ENCODE results near the gene FBXO17. TPM values are rescaled to one million over a fixed set of nuclear protein-coding genes. Genes with fewer than 3 reads are reported as not detected.
"Not testable (repeated sequence)": the region's sequence is repeated elsewhere in the genome, so short reads cannot be mapped to it uniquely, and the experiment has no call there.

The FBXO17 gene
- total RNA-seq, 1 experiment from 2014 or later = 29.0 TPM

DNA sequence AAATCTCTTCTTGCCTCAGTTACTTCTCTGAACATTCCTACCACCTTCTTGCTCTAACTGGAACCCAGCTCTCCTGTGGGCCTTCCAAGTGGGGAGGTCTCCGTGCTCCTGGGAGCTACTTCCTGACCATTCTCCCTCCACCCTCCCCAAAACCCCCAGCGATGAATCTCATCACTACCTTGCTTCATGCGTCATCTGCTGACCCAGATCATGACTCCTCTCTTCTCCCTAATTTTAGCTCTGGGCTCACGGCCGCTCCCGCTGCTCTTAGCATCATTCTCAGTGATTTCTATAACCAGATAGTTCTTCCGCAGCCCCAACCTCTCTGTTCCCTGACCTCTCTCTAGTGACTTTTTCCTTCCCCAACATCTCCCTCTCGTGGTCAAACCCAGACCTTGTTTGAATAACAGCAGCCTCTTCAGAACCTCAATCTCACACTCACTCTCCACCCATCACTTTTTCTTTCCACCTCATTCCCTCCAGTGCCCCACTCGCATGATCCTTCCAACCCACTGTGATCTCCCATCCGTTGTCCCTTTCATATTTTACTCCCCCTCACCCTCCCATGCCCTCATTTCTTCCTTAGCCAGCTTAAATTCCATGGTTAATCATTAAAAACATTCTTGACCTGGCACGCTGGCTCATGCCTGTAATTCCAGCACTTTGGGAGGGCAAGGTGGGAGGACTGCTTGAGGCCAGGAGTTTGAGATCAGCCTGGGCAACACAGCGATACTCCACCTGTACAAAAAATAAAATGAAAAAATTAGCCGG is 23.0 kb downstream of the FBXO17 start:
- in situ Hi-C loops (cut with HindIII; ENCODE audit: low pct_unique_long_range_greater_than_20kb, low sequenced_read_pairs) = no loop called here
- DNase-seq (ENCODE audit: low read depth, low spot score) = peak; percentile 44

DNA sequence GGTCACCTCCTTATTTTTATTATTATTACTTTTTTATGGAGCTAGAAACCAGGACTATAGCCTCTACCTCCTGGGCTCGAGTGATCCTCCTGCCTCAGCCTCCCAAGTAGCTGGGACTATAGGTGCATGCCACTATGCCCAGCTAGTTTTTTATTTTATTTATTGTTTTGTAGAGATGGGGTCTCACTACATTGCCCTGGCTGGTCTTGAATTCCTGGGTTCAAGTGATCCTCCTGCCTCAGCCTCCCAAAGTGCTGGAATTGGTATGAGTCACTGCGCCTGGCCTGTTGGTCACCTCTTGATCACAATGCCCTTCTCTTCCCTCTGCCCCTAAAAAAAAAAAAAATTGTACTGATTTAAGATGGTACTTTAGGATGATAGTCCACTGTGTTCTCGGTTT is 24.4 kb downstream of the FBXO17 start:
- in situ Hi-C loops (cut with HindIII; ENCODE audit: low pct_unique_long_range_greater_than_20kb, low sequenced_read_pairs) = no loop called here
- DNase-seq (ENCODE audit: low read depth, low spot score) = no peak

- in situ Hi-C loops (cut with HindIII; ENCODE audit: low pct_unique_long_range_greater_than_20kb, low sequenced_read_pairs) = no loop called here
- no peak for DNase-seq (ENCODE audit: low read depth, low spot score)
Observed at GRCh38 chr19:38949580-38950367, 25.8 kb downstream of the FBXO17 start.

DNA sequence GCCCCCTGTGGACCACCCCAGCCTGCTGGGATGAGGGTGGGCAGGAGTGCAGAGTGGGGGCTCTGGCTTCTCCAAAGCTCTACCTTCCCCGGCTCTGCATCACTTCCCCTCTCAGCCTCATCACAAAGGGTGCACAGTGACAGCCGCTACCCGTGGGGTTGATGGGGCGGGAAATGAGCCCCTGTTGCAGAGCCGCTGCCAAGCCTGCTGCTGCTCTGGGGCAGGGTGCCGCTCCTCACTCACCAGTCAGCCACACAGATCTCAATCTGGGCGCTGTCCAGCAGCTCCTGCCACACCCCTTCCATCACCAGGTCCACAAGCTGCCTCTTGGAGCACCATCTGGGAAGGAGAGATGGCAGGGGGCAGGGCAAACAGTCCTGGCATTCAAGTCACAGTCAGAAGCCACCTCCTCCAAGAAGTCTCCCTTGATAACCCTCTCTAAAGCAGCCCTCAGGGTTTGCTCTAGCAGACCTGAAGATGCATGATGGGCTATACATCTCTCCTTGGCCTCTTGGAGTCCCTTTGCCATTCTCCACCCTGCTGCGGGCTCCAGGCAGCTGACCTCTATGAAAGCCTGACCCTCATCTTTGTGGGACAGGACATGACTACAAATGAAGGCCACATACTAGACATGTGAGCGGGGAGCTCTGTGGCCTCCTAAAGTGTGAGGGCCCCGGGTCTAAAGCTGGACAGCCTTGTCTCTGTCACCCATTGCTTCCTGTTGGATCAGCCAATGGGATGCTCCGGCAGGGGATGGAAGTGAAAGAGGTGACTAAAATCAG is 29.1 kb downstream of the FBXO17 start:
- DNase-seq (ENCODE audit: low read depth, low spot score) = no peak
- in situ Hi-C loops (cut with HindIII; ENCODE audit: low pct_unique_long_range_greater_than_20kb, low sequenced_read_pairs) = no loop called here

GRCh38 chr19:38945562-38946228 is 29.8 kb downstream of the FBXO17 start:
- in situ Hi-C loops (cut with HindIII; ENCODE audit: low pct_unique_long_range_greater_than_20kb, low sequenced_read_pairs) = no loop called here
- DNase-seq (ENCODE audit: low read depth, low spot score) = no peak

DNA sequence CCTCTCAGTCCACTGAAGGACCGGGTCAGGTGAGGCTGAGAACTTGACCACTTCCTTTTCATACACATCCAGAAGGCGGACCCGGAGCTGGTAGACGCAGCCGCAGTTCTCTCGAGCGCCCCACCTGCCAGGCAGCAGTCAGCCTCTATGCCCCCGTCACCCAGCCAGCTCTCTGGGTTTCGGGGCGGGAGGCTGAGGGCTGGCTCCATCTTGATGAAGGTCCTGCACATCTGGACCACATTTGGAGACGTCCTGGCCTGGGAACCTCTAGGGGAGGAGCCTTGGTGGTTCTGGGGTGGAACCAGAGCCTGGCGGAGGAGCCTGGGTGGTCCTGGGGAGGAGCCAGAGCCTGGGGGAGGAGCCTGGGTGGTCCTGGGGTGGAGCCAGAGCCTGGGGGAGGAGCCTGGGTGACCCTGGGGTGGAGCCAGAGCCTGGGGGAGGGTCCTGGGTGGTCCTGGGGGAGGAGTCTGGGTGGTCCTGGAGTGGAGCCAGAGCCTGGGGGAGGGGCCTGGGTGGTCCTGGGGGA is 30.5 kb downstream of the FBXO17 start:
- in situ Hi-C loops (cut with HindIII; ENCODE audit: low pct_unique_long_range_greater_than_20kb, low sequenced_read_pairs) = no loop called here
- DNase-seq (ENCODE audit: low read depth, low spot score) = peak; percentile 28

GRCh38 chr19:38942471-38943181 is 32.9 kb downstream of the FBXO17 start:
- in situ Hi-C loops (cut with HindIII; ENCODE audit: low pct_unique_long_range_greater_than_20kb, low sequenced_read_pairs) = no loop called here
- no peak for DNase-seq (ENCODE audit: low read depth, low spot score)

- no peak for DNase-seq (ENCODE audit: low read depth, low spot score)
- in situ Hi-C loops (cut with HindIII; ENCODE audit: low pct_unique_long_range_greater_than_20kb, low sequenced_read_pairs) = no loop called here
Observed at GRCh38 chr19:38941979-38942378, 33.6 kb downstream of the FBXO17 start.

- in situ Hi-C loops (cut with HindIII; ENCODE audit: low pct_unique_long_range_greater_than_20kb, low sequenced_read_pairs); DNase-seq (ENCODE audit: low read depth, low spot score): not testable (repeated sequence)
Observed at GRCh38 chr19:38941466-38941865, 34.1 kb downstream of the FBXO17 start.

GRCh38 chr19:38939957-38940356 is 35.6 kb downstream of the FBXO17 start:
- in situ Hi-C loops (cut with HindIII; ENCODE audit: low pct_unique_long_range_greater_than_20kb, low sequenced_read_pairs) = no loop called here
- DNase-seq (ENCODE audit: low read depth, low spot score) = no peak

GRCh38 chr19:38933544-38933943 is 42.0 kb downstream of the FBXO17 start:
- DNase-seq (ENCODE audit: low read depth, low spot score) = no peak
- in situ Hi-C loops (cut with HindIII; ENCODE audit: low pct_unique_long_range_greater_than_20kb, low sequenced_read_pairs) = no loop called here

DNA sequence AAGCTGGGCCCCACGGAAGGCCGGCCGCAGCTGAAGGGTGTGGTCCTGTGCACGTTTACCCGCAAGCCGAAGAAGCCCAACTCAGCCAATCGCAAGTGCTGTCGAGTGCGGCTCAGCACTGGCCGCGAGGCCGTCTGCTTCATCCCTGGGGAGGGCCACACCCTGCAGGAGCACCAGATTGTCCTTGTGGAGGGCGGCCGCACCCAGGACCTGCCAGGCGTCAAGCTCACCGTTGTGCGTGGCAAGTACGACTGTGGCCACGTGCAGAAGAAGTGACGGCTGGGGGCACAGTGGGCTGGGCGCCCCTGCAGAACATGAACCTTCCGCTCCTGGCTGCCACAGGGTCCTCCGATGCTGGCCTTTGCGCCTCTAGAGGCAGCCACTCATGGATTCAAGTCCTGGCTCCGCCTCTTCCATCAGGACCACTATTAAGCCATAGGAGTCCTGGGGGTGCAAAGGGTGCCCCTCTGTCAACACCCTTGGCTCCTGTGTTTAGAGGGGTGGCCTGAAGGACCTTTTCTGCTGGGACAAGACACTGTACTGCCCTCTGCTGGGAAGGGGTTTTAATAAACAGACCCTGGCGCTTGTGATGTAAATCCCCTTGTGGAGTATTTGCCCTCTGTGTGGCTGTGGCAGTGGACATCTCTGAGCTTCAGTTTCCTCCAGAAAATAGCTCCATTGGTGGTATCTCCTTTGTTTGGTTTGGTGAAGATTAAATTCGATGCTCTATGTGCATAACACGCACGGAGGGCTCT is 42.9 kb downstream of the FBXO17 start:
- in situ Hi-C loops (cut with HindIII; ENCODE audit: low pct_unique_long_range_greater_than_20kb, low sequenced_read_pairs) = no loop called here
- DNase-seq (ENCODE audit: low read depth, low spot score) = peak; percentile 62

DNA sequence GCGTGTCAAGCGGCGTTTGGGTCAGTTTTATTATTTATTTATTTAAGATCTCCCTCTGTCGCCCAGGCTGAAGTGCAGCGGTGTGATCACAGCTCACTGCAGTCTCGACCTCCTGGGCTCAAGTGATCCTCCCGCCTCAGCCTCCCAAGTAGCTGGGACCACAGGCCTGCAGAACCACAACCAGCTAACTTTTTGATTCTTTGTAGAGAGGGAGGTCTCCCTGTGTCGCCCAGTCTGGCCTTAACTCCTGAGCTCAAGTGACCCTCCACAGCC is 44.1 kb downstream of the FBXO17 start:
- in situ Hi-C loops (cut with HindIII; ENCODE audit: low pct_unique_long_range_greater_than_20kb, low sequenced_read_pairs) = no loop called here
- no peak for DNase-seq (ENCODE audit: low read depth, low spot score)

DNA sequence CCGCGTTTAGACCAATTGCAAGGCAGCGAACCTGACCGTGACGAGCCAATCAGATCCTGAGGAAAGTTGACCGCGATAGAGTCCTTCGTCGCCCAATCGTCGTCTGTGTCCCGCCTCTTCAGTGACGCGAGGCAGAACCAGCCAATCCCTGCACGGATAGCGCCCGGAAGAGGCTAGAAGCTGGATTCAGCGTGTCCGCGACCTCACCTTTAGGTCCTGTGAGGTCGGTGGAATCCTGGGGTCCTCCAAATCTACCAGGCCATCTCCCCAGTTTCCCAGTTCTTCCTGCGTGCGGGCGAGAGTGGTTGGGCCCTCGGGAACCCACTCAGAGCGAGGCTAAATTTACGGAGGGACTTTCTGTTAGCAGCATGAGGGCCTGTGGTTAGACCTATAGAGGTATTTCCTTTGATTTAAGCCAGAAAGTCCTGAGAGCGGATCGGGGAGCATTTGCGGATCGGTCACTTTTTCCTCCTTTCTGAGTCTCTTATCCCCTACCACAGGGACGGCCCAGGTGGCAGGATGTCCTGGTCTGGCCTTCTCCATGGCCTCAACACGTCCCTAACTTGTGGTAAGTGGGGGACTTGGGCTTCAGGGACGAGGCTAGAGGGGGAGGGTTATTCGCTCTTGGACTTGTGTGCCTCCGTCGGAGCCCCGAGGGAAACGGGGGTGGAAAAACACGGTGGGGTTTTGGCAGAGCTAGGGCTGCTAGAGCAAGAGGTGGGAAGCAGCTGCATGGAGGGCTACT is 44.6 kb downstream of the FBXO17 start, which contains the start of gene MRPS12:
Gene MRPS12, plus strand, starts transcription at position 169 of the 745 bp plus-strand sequence. Its CDS starts 351 bp downstream, at position 520.
- in situ Hi-C loops (cut with HindIII; ENCODE audit: low pct_unique_long_range_greater_than_20kb, low sequenced_read_pairs) = no loop called here

GRCh38 chr19:38929929-38930775 is 45.4 kb downstream of the FBXO17 start, which contains the start of gene SARS2:
TSS of gene SARS2 (minus strand) at chr19:38930763. CDS start at chr19:38930736, 27 bp downstream.
- peak; percentile 91 for DNase-seq (ENCODE audit: low read depth, low spot score)
- in situ Hi-C loops (cut with HindIII; ENCODE audit: low pct_unique_long_range_greater_than_20kb, low sequenced_read_pairs) = no loop called here

More for the DNA sequence above, 44.6 kb downstream of the FBXO17 start, which contains the start of gene MRPS12:
- DNase-seq (ENCODE audit: low read depth, low spot score) = peak; percentile 99
